Measurements from ENCODE around the gene ZNFX1.
A peak's percentile ranks its signal among the peaks of the same experiment; 100 is the strongest.

ZNFX1 gene

GRCh38 chr20:49287555-49288249, 9.8 kb upstream of the ZNFX1 start:
- Histone ChIP-seq H3K36me3 (ENCODE audit: insufficient read depth, low read length) (peaks cover 96% of the 10 kb centered on the region), H3K79me2 (ENCODE audit: insufficient read depth, low read length) (peaks cover 68% of the 10 kb centered on the region), H2AFZ (ENCODE audit: low read length) (no peak overlapping the region), H3K4me2 (ENCODE audit: low read depth, low read length, poor library complexity, severe bottlenecking) (peak overlapping the region; percentile 83), H3K4me1 (ENCODE audit: insufficient read depth, low read length, poor library complexity, severe bottlenecking) (peaks cover 20% of the 10 kb centered on the region), H3K9me3 (ENCODE audit: insufficient read depth, low read depth, low read length) (peaks cover 9% of the 10 kb centered on the region; the same call in 1 of the 2 replicates), H3F3A (ENCODE audit: low read depth) (peaks cover 8% of the 10 kb centered on the region; the same call in 1 of the 2 replicates), H3K27me3 (ENCODE audit: insufficient read depth, low read length, poor library complexity, severe bottlenecking) (no peaks in the 10 kb centered on the region), H3K4me3 (ENCODE audit: low read length, poor library complexity, severe bottlenecking) (peak overlapping the region; percentile 98), H3K9me2 (replicated peaks; ENCODE audit: low read depth, low read length) (no peaks in the 10 kb centered on the region), H4K20me1 (ENCODE audit: insufficient read depth, low read length, poor library complexity, severe bottlenecking) (peaks cover 72% of the 10 kb centered on the region), H3K9ac (ENCODE audit: low read depth, low read length, poor library complexity, severe bottlenecking) (no peak overlapping the region)
- no peak for TF ChIP-seq EZH2phosphoT487 (IDR thresholded peaks at IDR 0.05; ENCODE audit: borderline replicate concordance)
- TF ChIP-seq CTCF (conservative IDR thresholded peaks at IDR 0.05; ENCODE audit: low read length) = no peak

GRCh38 chr20:49286689-49287551, 9.1 kb upstream of the ZNFX1 start:
- H3F3A ChIP-seq (ENCODE audit: low read depth) = peaks cover 8% of the 10 kb centered on the region; the same call in 1 of the 2 replicates
- peaks cover 9% of the 10 kb centered on the region; the same call in 1 of the 2 replicates for H3K9me3 ChIP-seq (ENCODE audit: insufficient read depth, low read depth, low read length)
- peak overlapping the region; percentile 98 for H3K4me3 ChIP-seq (ENCODE audit: low read length, poor library complexity, severe bottlenecking)
- no peak overlapping the region for H2AFZ ChIP-seq (ENCODE audit: low read length)
- H3K79me2 ChIP-seq (ENCODE audit: insufficient read depth, low read length) = peaks cover 76% of the 10 kb centered on the region
- peaks cover 28% of the 10 kb centered on the region for H3K4me1 ChIP-seq (ENCODE audit: insufficient read depth, low read length, poor library complexity, severe bottlenecking)
- no peak overlapping the region for H3K9ac ChIP-seq (ENCODE audit: low read depth, low read length, poor library complexity, severe bottlenecking)
- no peak for TF ChIP-seq EZH2phosphoT487 (IDR thresholded peaks at IDR 0.05; ENCODE audit: borderline replicate concordance)
- H3K36me3 ChIP-seq (ENCODE audit: insufficient read depth, low read length) = peaks cover 97% of the 10 kb centered on the region
- H4K20me1 ChIP-seq (ENCODE audit: insufficient read depth, low read length, poor library complexity, severe bottlenecking) = peaks cover 80% of the 10 kb centered on the region
- no peaks in the 10 kb centered on the region for H3K9me2 ChIP-seq (replicated peaks; ENCODE audit: low read depth, low read length)
- no peaks in the 10 kb centered on the region for H3K27me3 ChIP-seq (ENCODE audit: insufficient read depth, low read length, poor library complexity, severe bottlenecking)
- H3K4me2 ChIP-seq (ENCODE audit: low read depth, low read length, poor library complexity, severe bottlenecking) = peak overlapping the region; percentile 83

- Histone ChIP-seq H3K27me3 (ENCODE audit: insufficient read depth, low read length, poor library complexity, severe bottlenecking) (no peaks in the 10 kb centered on the region), H3K4me3 (ENCODE audit: low read length, poor library complexity, severe bottlenecking) (peak overlapping the region; percentile 98), H3F3A (ENCODE audit: low read depth) (peaks cover 8% of the 10 kb centered on the region; the same call in 1 of the 2 replicates), H3K4me1 (ENCODE audit: insufficient read depth, low read length, poor library complexity, severe bottlenecking) (peaks cover 34% of the 10 kb centered on the region), H3K9ac (ENCODE audit: low read depth, low read length, poor library complexity, severe bottlenecking) (no peak overlapping the region), H3K9me3 (ENCODE audit: insufficient read depth, low read depth, low read length) (peaks cover 9% of the 10 kb centered on the region; the same call in 1 of the 2 replicates), H4K20me1 (ENCODE audit: insufficient read depth, low read length, poor library complexity, severe bottlenecking) (peaks cover 90% of the 10 kb centered on the region), H2AFZ (ENCODE audit: low read length) (no peak overlapping the region), H3K9me2 (replicated peaks; ENCODE audit: low read depth, low read length) (no peaks in the 10 kb centered on the region), H3K36me3 (ENCODE audit: insufficient read depth, low read length) (peaks cover 99% of the 10 kb centered on the region), H3K79me2 (ENCODE audit: insufficient read depth, low read length) (peaks cover 85% of the 10 kb centered on the region), H3K4me2 (ENCODE audit: low read depth, low read length, poor library complexity, severe bottlenecking) (peak overlapping the region; percentile 83)
- TF ChIP-seq EZH2phosphoT487 (IDR thresholded peaks at IDR 0.05; ENCODE audit: borderline replicate concordance) (no peak), CTCF (conservative IDR thresholded peaks at IDR 0.05; ENCODE audit: low read length) (no peak)
Measured at GRCh38 chr20:49285813-49286494, 8.1 kb upstream of the ZNFX1 start.

Data from Loucy (cell line).